ENCODE measurements around the gene DNAAF1.
"Not testable (repeated sequence)": the region's sequence is repeated elsewhere in the genome, so short reads cannot be mapped to it uniquely, and the experiment has no call there.

Gene DNAAF1

GRCh38 chr16:84214451-84215066, 69.5 kb downstream of the DNAAF1 start:
- FAIRE-seq, result no peak

GRCh38 chr16:84215531-84215930, 70.4 kb downstream of the DNAAF1 start:
- FAIRE-seq, result no peak

GRCh38 chr16:84216144-84216543, 71.0 kb downstream of the DNAAF1 start:
- not testable (repeated sequence) for FAIRE-seq

- no peak for FAIRE-seq
These were observed 73.2 kb downstream of the DNAAF1 start for GRCh38 chr16:84218176-84218823.

- FAIRE-seq, result no peak
These were observed 73.8 kb downstream of the DNAAF1 start for GRCh38 chr16:84218956-84219355.

- FAIRE-seq, result no peak
These were observed 75.7 kb downstream of the DNAAF1 start for GRCh38 chr16:84220851-84221250.

DNA sequence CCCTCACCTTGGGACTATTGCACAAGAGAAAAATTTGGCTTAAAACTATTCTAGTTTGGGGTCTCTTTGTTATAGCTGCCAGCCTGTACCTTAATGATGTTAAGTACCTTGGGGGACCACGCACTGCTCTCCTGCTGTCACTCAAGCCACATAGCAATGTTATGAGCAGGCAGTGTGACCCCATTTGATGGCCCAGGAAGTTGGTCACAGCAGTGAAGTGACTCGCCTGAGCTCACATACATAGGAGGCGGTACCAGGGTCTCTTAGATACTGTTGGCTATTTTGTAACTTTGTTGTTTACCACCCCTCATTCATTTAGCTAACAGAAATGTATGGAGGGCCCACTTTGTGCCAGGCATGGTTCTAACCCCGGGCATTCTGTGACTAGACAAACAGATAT, 78.3 kb downstream of the DNAAF1 start:
- FAIRE-seq, result no peak

GRCh38 chr16:84224554-84224953, 79.4 kb downstream of the DNAAF1 start:
- no peak for FAIRE-seq

GRCh38 chr16:84225126-84225525, 80.0 kb downstream of the DNAAF1 start:
- no peak for FAIRE-seq

DNA sequence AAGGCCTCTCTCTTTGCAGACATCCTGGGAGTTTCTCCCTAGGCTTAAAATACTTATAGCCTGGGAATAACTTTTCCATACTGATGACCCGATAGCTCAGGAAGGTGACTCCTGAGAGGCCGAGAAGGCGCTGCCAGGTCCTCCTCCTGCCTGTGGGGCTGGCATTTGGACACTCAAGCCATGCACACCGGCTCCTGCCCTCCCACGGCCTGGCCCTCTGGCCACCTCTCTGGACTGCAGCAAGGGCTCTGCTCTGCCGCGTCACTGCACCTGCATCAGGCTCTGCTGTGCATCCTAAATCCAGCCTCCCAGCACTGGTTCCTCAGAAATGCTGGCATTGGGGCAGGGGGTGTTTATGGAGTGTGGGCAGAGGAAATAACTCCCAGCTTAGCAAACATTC, 80.5 kb downstream of the DNAAF1 start:
- no peak for FAIRE-seq

- no peak for FAIRE-seq
These were observed 80.9 kb downstream of the DNAAF1 start for GRCh38 chr16:84226026-84226425.
